DND-41 (cell line): ENCODE measurements around the gene CAPRIN1.
A peak's percentile ranks its signal among the peaks of the same experiment; 100 is the strongest.

Experiments used
- ATAC-seq: fragments of 200-7000 bp; cut with Tn5 transposase; 3 replicates; pipeline ENCODE4 v1.9.1; 2021; ENCODE audit warnings: low read depth; ENCODE audit not compliant: insufficient read depth
- DNase-seq: peaks from one replicate; pipeline ENCODE4 v3.0.0-alpha.2; 2020
- H2AFZ ChIP-seq: 2 replicates; pipeline ENCODE4 v1.6.0; 2012; ENCODE audit warnings: low read depth, low read length
- H3K27ac ChIP-seq: 2 replicates; pipeline ENCODE4 v1.5.1; 2012; ENCODE audit warnings: low read length, inconsistent platforms
- H3K27me3 ChIP-seq: fragments of 200-600 bp; sonication (generic); 2 replicates; pipeline ENCODE4 v1.6.0; 2012; ENCODE audit warnings: low read length, mild to moderate bottlenecking, inconsistent platforms; ENCODE audit not compliant: insufficient read depth, poor library complexity
- H3K36me3 ChIP-seq: 2 replicates; pipeline ENCODE4 v1.5.1; 2012; ENCODE audit warnings: low read length, inconsistent platforms; ENCODE audit not compliant: insufficient read depth
- H3K4me1 ChIP-seq: 2 replicates; pipeline ENCODE4 v1.5.1; 2012; ENCODE audit warnings: mild to moderate bottlenecking, low read length; ENCODE audit not compliant: insufficient read depth
- H3K4me2 ChIP-seq: 2 replicates; pipeline ENCODE4 v1.6.0; 2012; ENCODE audit warnings: mild to moderate bottlenecking, moderate library complexity, low read length, inconsistent platforms; ENCODE audit not compliant: insufficient read depth
- H3K4me3 ChIP-seq, 2 experiments: fragments of 200-600 bp in 1 of 2; shearing (Covaris generic) in 1 of 2; 2 replicates each; pipeline ENCODE4 v1.5.1; 2012 to 2016; ENCODE audit warnings: inconsistent platforms in 2 of 2, low read length in 2 of 2, mild to moderate bottlenecking in 2 of 2, low read depth in 1 of 2, moderate library complexity in 1 of 2
- H3K79me2 ChIP-seq: 2 replicates; pipeline ENCODE4 v1.6.0; 2012; ENCODE audit warnings: low read length, inconsistent platforms; ENCODE audit not compliant: insufficient read depth
- H3K9ac ChIP-seq: 2 replicates; pipeline ENCODE4 v1.6.0; 2012; ENCODE audit warnings: low read depth, mild to moderate bottlenecking, inconsistent platforms, low read length, moderate library complexity
- H3K9me3 ChIP-seq: 2 replicates; pipeline ENCODE4 v1.5.1; 2012; ENCODE audit warnings: low read length, moderate library complexity, mild to moderate bottlenecking, inconsistent platforms; ENCODE audit not compliant: insufficient read depth, severe bottlenecking
- H4K20me1 ChIP-seq: 2 replicates; pipeline ENCODE4 v1.6.0; 2012; ENCODE audit warnings: low read length; ENCODE audit not compliant: insufficient read depth
- CTCF ChIP-seq: IDR thresholded peaks from 2 replicates; pipeline ENCODE4 v1.5.1; 2012; ENCODE audit warnings: borderline replicate concordance, low read length, moderate library complexity, mild to moderate bottlenecking; ENCODE audit not compliant: poor library complexity, severe bottlenecking; ENCODE audit errors: extremely low read depth
- EZH2 ChIP-seq: IDR thresholded peaks from 3 replicates; pipeline ENCODE4 v1.6.1; 2012; ENCODE audit warnings: borderline replicate concordance, low read depth, mild to moderate bottlenecking, moderate library complexity, low read length, inconsistent platforms; ENCODE audit not compliant: severe bottlenecking

Gene CAPRIN1

GRCh38 chr11:34104680-34105078 lies 53.1 kb downstream of the CAPRIN1 start:
- ATAC-seq: no peak
- peaks cover 45% of the 10 kb centered on the region for H3K36me3 ChIP-seq

GRCh38 chr11:34105079-34105956 lies 53.8 kb downstream of the CAPRIN1 start, which contains the start of gene NAT10:
TSS of gene NAT10 (plus strand) at chr11:34105629. CDS start at chr11:34108226, 2,597 bp downstream.
- Histone ChIP-seq H3K4me1 (peaks cover 35% of the 10 kb centered on the region), H3K9ac (peak within 1 kb of the TSS; percentile 70), H3K4me3 (peak within 1 kb of the TSS; percentile 65 to 90), H2AFZ (peak within 1 kb of the TSS; percentile 89), H3K27ac (peak within 1 kb of the TSS; percentile 89), H4K20me1 (no peaks in the 10 kb centered on the region), H3K27me3 (no peaks in the 10 kb centered on the region), H3K36me3 (peaks cover 45% of the 10 kb centered on the region), H3K9me3 (no peaks in the 10 kb centered on the region), H3K79me2 (peaks cover 46% of the 10 kb centered on the region), H3K4me2 (peak within 1 kb of the TSS; percentile 78)
- ATAC-seq (peak; percentile 88), DNase-seq (peak; percentile 97)
- TF ChIP-seq EZH2 (no peak), CTCF (peak; percentile 23)

More at GRCh38 chr11:34104680-34105078, 53.1 kb downstream of the CAPRIN1 start:
- peak overlapping the region; percentile 65 to 90; a peak in 3 of 4 replicates for H3K4me3 ChIP-seq
- peak overlapping the region; percentile 70 for H3K9ac ChIP-seq
- TF ChIP-seq EZH2: no peak
- no peak for TF ChIP-seq CTCF
- H3K4me2 ChIP-seq: peak overlapping the region; percentile 78
- no peaks in the 10 kb centered on the region for H3K9me3 ChIP-seq
- H3K27me3 ChIP-seq: no peaks in the 10 kb centered on the region
- peaks cover 35% of the 10 kb centered on the region for H3K4me1 ChIP-seq
- H3K79me2 ChIP-seq: peaks cover 43% of the 10 kb centered on the region
- peak overlapping the region; percentile 89 for H3K27ac ChIP-seq
- H2AFZ ChIP-seq: peak overlapping the region; percentile 89
- 0 out of 2 replicates have a peak, but pooled peaks cover under 1% of the 10 kb centered on the region for H4K20me1 ChIP-seq
- DNase-seq: no peak

GRCh38 chr11:34105957-34106504 lies 54.5 kb downstream of the CAPRIN1 start:
- H3K36me3 ChIP-seq: peaks cover 47% of the 10 kb centered on the region
- peaks cover 46% of the 10 kb centered on the region for H3K79me2 ChIP-seq
- DNase-seq (no peak), ATAC-seq (no peak)
- peaks cover 35% of the 10 kb centered on the region for H3K4me1 ChIP-seq
- H4K20me1 ChIP-seq: no peaks in the 10 kb centered on the region
- TF ChIP-seq EZH2 (no peak), CTCF (no peak)
- H3K27ac ChIP-seq: peak overlapping the region; percentile 89
- peak overlapping the region; percentile 89 for H2AFZ ChIP-seq
- H3K4me2 ChIP-seq: peak overlapping the region; percentile 78
- no peaks in the 10 kb centered on the region for H3K9me3 ChIP-seq
- peak overlapping the region; percentile 65 to 90 for H3K4me3 ChIP-seq
- H3K27me3 ChIP-seq: no peaks in the 10 kb centered on the region
- H3K9ac ChIP-seq: peak overlapping the region; percentile 70
